Erythroblast (primary cell): ENCODE measurements around the gene MCTP1.

ENCODE experiments used
- GATA1 ChIP-seq: IDR thresholded peaks from 2 replicates; pipeline ENCODE4 v1.6.1; 2011; ENCODE audit warnings: low read depth, mild to moderate bottlenecking, control low read depth, low read length, moderate library complexity
- POLR2A ChIP-seq: IDR thresholded peaks from 2 replicates; pipeline ENCODE4 v1.6.1; 2011; ENCODE audit warnings: mild to moderate bottlenecking, low read length

- no peak for TF ChIP-seq POLR2A
- TF ChIP-seq GATA1, result no peak
These were observed 275.1 kb downstream of the MCTP1 start for GRCh38 chr5:95009812-95010211.
